GM18505 (cell line): ENCODE measurements around the gene DAPK1.
"Not testable (repeated sequence)": the region's sequence is repeated elsewhere in the genome, so short reads cannot be mapped to it uniquely, and the experiment has no call there.

Experiments used
- ATAC-seq: cut with Tn5 transposase; IDR thresholded peaks from one replicate; pipeline ENCODE4 v1.9.1; 2021; ENCODE audit not compliant: unreplicated experiment
- POLR2A ChIP-seq: IDR thresholded peaks from 4 replicates; pipeline ENCODE4 v1.6.1; 2011; ENCODE audit warnings: borderline replicate concordance; ENCODE audit not compliant: insufficient read depth, insufficient read length; ENCODE audit errors: extremely low read depth

The DAPK1 gene

DNA sequence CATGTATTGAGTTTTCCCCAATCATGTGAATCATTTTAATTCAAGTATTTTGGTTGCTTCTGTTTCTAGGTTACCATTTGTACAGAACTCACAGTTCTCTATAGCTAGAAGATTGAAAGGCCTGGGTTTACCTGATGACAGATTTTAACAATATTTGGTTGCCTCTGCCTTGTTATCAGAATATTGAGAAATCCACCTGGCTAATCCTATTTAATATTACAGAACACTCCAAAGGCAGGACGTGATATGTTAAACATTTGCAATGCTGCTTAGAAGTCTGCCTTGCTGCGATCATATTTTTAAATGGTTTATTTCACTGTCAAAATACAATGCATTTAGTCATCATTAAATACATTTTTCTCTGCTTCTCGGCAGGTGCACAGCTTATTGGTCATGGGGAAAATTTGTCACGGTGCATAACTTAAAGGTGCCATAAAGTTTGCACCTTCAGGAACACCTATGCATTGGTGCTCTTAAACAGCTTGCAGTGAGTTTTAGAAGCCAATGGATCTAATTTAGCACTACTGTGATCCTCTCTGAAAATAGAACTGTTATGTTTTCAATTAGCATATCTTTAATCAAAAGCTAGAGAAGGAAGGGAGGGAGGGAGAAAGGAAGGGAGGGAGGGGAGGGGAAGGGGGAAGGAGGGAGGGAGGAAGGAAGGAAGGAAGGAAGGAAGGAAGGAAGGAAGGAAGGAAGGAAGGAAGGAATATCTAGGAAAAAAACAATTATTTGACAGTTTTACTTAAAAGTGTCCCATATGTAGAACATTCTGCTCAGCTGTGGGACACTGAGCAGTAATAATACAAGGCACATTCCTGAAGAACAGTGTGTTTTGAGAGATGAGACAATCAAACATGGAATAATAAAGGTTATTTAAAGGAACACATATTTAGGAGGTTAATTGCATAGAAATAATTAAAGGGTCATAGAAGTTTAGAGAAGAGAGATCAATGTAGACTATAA lies 15.5 kb upstream of the DAPK1 start:
- no peak for TF ChIP-seq POLR2A
- ATAC-seq: no peak

DNA sequence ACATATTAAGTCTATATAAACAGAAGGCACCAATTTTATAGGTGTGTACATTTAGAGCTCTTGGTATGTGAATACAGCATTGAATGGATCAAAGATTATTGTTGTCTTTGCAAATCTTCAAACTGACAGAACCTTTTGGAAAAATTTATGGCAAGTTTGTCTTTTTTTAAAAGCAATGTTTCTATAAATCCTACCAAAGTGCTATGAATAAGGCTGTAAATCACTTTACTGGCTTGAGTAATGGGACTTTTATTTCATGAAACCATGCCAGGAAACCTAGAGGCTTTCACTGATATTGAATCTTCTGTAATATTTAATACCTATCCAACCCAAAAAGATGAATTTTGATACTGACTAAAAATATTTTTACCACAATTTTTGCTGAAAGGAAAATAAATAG lies 7.4 kb upstream of the DAPK1 start:
- no peak for ATAC-seq
- no peak for TF ChIP-seq POLR2A

DNA sequence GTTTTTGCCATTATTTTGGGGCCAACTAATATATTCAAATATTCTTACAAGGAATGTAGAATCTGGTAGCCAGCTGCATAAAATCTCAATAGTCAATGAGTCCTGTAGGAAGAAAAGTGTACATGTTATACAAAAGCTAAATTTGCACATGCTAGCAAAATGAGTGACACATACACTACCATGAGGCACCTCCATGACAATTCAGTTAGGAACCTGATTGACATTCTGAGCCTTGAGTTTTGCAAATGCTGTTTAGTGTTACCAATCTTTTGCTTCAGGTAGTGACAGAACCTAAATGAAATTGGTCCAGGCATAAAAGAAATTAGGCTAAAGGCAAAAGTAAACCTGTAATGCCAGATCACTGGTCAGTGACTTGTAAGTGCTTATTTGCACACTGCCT lies 6.8 kb upstream of the DAPK1 start:
- TF ChIP-seq POLR2A: no peak
- ATAC-seq: no peak

DNA sequence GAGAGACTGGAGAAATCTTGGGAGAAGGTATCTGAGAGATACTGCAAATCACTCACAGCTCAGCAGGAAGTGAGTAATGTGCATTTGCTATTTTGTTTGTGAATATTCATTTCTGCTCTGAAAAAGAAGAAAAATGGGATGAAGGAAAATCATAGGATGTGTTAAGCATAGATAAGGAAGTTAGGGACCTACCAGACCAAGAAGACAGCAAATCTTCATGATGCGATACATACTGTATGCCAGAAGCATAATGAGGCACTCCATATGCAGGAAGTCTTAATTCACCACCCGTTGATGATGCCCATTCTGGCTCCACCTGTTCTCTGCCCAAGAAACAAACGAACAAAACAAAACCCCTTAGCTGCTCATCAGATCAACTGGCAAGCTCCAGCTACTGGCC lies 6.1 kb upstream of the DAPK1 start:
- ATAC-seq: no peak
- TF ChIP-seq POLR2A: no peak

DNA sequence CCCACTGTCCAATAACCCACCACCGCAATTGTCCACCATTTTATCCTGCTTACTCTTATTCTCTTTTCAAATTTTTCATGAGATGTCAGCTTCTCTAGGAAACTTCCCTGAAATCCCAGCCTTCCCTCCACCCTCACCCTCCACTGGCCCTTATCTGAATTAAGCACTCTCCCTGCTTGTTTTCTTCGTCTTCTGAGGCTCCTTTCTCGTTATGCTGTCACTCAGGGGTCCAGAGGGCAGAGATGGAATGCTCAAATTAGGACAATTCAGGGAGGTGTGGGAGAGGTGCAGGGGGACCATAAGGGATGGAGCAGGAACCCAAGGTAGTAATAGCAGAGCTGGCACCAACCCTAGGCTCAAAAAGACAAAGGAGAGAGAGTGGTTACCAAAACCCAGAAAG lies 5.0 kb upstream of the DAPK1 start:
- no peak for ATAC-seq
- no peak for TF ChIP-seq POLR2A

DNA sequence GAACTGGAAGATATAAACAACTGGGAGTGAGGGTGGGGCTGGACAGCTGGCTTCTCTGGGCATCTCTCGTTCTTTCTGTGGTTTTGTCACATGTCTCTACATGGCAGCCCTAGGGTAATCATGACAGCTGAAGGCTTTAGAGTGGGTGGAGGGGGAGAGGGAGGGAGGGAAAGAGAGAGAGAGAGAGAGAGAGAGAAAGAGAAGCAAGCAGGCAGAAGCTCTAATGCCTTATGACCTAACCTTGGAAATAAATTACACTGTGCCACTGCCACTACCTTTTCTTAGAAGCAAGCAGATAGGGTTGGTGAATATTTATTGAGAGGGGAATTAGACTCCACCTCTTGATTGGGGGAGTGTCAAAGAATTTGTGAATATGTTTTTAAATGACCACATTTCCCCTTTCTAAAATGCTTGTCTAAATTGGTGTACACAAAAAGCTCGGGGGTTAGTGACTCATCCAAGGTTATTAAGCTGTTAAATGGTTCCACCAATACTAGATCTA lies 2.6 kb upstream of the DAPK1 start:
- no peak for ATAC-seq
- no peak for TF ChIP-seq POLR2A

DNA sequence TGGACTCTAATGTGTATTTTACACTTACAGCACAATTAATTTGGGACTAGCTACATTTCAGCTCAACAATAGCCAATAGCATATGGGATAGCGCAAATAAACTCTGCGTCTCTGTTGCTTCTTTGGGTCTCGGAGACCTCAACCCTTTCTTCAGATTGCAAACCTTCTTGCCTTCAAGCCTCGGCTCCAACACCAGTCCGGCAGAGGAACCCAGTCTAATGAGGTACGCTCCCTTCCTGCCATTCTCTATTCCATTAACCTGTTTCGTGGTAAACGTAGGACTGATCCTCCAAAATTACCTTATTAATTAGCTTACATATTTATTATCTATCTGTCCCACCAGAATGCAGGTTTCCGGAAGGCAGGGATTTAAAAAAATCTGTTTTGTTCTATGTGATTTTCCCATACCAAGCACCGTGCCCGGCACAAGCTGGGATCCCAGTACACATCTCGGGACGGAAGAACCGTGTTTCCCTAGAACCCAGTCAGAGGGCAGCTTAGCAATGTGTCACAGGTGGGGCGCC lies 525 bp upstream of the DAPK1 start:
- no peak for ATAC-seq
- TF ChIP-seq POLR2A: no peak

DNA sequence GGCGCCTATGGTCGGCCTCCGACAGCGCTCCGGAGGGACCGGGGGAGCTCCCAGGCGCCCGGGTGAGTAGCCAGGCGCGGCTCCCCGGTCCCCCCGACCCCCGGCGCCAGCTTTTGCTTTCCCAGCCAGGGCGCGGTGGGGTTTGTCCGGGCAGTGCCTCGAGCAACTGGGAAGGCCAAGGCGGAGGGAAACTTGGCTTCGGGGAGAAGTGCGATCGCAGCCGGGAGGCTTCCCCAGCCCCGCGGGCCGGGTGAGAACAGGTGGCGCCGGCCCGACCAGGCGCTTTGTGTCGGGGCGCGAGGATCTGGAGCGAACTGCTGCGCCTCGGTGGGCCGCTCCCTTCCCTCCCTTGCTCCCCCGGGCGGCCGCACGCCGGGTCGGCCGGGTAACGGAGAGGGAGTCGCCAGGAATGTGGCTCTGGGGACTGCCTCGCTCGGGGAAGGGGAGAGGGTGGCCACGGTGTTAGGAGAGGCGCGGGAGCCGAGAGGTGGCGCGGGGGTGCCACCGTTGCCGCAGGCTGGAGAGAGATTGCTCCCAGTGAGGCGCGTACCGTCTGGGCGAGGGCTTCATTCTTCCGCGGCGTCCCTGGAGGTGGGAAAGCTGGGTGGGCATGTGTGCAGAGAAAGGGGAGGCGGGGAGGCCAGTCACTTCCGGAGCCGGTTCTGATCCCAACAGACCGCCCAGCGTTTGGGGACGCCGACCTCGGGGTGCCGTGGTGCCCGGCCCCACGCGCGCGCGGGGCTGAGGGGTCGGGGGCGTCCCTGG lies 561 bp downstream of the DAPK1 start:
- peak; percentile 34 for TF ChIP-seq POLR2A
- ATAC-seq: peak; percentile 28

DNA sequence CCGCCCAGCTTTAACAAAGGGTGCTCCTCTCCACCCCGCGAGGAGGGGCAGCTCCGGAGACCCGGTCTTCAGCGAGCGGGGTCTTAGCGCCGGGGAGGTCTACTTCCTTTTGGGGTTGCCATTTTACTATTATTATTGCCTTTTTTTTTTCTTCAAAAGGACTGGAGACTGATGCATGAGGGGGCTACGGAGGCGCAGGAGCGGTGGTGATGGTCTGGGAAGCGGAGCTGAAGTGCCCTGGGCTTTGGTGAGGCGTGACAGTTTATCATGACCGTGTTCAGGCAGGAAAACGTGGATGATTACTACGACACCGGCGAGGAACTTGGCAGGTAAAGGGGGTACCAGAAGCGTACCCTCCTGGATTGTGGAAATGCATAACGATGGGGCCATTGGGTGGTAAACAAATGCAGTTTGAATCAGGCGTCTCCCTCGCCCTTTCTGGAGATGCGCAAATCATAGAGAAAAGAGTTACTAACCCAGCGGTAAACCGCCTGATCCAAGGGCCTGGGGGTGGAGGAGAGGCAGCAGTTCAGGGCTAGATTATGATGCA lies 1.2 kb downstream of the DAPK1 start:
- ATAC-seq: no peak

DNA sequence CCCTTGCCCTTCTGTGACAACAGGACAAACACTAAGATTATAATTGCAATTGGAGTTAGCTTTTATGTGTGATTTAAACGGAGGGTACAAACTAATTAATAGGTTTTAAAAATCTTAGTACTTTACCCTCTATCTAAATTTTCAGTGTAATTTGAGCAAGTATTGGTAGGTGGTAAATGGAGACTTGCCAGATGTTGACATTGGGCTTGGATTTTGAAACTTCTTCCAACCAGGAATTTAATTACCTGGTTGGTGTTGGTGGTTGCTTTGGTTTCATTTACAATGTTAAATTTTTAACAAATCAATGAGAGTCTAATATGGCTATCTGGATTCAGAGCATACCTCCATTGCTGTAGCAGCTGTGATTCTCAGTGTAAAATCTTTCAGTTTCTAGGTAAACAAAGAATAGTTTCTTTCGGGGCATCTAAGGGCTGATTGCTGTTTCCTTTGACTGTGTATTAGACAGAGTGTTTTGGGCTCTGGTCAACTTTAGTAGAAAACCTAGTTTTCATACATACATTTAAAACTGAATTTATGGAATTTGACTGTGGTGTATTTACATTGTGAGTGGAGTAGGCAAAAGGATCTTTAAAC lies 1.9 kb downstream of the DAPK1 start:
- no peak for ATAC-seq
- no peak for TF ChIP-seq POLR2A

More for the DNA sequence above, 1.2 kb downstream of the DAPK1 start:
- TF ChIP-seq POLR2A: no peak

DNA sequence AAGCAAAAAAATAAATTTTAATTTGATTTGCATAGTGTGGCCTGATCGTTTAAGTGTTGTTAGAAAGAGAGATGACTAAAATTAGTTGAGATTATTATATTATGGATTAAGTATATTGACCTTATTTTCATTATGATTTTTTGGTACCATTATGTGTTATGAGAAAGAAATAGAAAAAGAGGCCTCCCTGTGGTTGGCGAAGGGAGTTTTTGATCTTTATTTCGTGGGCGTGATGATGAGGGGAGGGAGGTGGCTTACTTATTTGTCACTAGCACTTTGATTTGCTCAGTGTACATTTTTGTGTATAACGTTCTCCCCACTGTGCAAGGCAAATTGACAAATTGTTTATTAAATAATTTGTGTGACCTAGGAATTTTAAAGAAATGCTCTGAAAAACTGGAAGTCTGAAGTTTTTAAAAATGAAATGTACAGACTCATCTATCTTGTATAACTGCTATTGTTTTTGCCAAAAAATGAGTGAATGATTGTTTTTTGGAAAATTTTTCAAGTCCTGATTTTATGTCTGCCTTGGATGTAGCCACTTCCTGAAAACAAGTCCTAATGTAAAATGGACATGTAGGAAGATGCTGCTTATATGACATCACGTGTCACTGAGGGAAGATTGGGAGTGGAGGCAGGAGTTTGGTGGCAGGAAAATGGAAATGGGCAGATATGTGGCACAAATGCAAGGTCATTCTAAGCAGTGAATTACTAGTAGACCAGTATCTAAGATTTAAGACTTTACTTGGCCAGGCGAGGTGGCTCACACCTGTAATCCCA lies 3.0 kb downstream of the DAPK1 start:
- no peak for TF ChIP-seq POLR2A
- no peak for ATAC-seq

DNA sequence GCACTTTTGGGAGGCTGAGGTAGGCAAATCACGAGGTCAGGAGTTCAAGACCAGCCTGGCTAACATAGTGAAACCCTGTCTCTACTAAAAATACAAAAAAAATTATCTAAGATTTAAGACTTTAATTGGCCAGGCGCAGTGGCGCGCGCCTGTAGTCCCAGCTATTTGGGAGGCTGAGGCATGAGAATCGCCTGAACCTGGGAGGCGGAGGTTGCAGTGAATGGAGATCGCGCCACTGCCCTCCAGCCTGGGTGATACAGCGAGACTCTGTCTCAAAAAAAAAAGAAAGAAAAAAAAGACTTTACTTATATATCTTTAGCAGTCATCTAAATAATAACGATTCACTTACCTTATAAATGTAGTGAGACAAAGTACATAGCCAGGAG lies 3.6 kb downstream of the DAPK1 start:
- ATAC-seq: not testable (repeated sequence)

DNA sequence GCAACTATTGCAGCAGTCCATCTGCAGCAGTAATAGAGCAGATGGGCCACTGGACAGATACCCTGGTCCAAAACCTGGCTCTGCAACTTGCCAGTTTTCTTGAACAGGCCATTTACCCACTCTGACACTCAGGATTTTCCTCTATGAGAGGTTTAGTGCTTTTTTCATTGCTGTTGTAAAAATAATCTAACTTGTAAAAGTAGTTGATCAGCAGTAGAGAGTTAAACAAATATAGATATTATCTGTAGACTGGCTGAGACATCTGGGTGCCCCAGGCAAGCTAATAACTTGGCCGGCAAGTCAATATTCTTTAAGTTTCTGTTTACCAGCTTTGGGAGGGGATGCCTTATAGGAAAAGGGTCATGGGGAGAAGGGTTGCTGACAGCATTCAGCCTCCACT lies 4.1 kb downstream of the DAPK1 start:
- no peak for TF ChIP-seq POLR2A
- ATAC-seq: no peak
